Activated CD4-positive, alpha-beta T cell treated with anti-CD3 and anti-CD28 coated beads, Interleukin-2, Interleukin-4, amounts not matched to agents 100 ng/mL and 50 ng/mL, durations not matched to agents 16 hours and 8 hours (primary cell): ENCODE data around the gene AGRN.

Experiments used
- DNase-seq: peaks from one replicate; pipeline ENCODE4 v3.0.0-alpha.2; 2020; ENCODE audit warnings: low spot score

Gene AGRN

GRCh38 chr1:1081311-1082238 lies 61.7 kb downstream of the AGRN start:
- no peak for DNase-seq

- DNase-seq: no peak
Measured at GRCh38 chr1:1082239-1082775, 62.4 kb downstream of the AGRN start.

- no peak for DNase-seq
Measured at GRCh38 chr1:1082776-1083415, 63.0 kb downstream of the AGRN start.

GRCh38 chr1:1083416-1084371 lies 63.8 kb downstream of the AGRN start:
- DNase-seq: no peak

- no peak for DNase-seq
Measured at GRCh38 chr1:1084372-1085170, 64.7 kb downstream of the AGRN start.

GRCh38 chr1:1085171-1085841 lies 65.4 kb downstream of the AGRN start:
- DNase-seq: no peak

GRCh38 chr1:1085911-1086841 lies 66.3 kb downstream of the AGRN start:
- no peak for DNase-seq

GRCh38 chr1:1086911-1087341 lies 67.0 kb downstream of the AGRN start:
- DNase-seq: no peak

GRCh38 chr1:1087351-1088028 lies 67.6 kb downstream of the AGRN start:
- DNase-seq: no peak

GRCh38 chr1:1088029-1088800 lies 68.3 kb downstream of the AGRN start:
- DNase-seq: no peak

- DNase-seq: no peak
Measured at GRCh38 chr1:1088801-1089680, 69.1 kb downstream of the AGRN start.

GRCh38 chr1:1089731-1090423 lies 70.0 kb downstream of the AGRN start:
- no peak for DNase-seq

GRCh38 chr1:1090424-1091343 lies 70.8 kb downstream of the AGRN start:
- DNase-seq: no peak

GRCh38 chr1:1091344-1092148 lies 71.6 kb downstream of the AGRN start:
- DNase-seq: no peak
